H1 (cell line): ENCODE measurements around the gene NKD2. TPM values are rescaled to one million over a fixed set of nuclear protein-coding genes. Genes with fewer than 3 reads are reported as not detected.

ENCODE experiments used
- BRCA1 ChIP-seq: IDR thresholded peaks from 2 replicates; pipeline ENCODE4 v1.6.1; 2012; ENCODE audit warnings: low read depth, low read length, improper control_type of control experiment
- FOSL1 ChIP-seq: IDR thresholded peaks from 2 replicates; pipeline ENCODE4 v1.6.1; 2011; ENCODE audit warnings: mild to moderate bottlenecking, low read depth, low read length, moderate library complexity; ENCODE audit not compliant: insufficient read depth
- NANOG ChIP-seq: IDR thresholded peaks from 2 replicates; pipeline ENCODE4 v1.6.1; 2011; ENCODE audit warnings: low read length, low read depth, mild to moderate bottlenecking, inconsistent platforms; ENCODE audit not compliant: insufficient read depth, poor library complexity, severe bottlenecking
- POLR2AphosphoS5 ChIP-seq: IDR thresholded peaks from 2 replicates; pipeline ENCODE4 v1.6.1; 2011; ENCODE audit warnings: low read depth, low read length
- RAD21 ChIP-seq, 2 experiments: IDR thresholded peaks in 1 of 2; conservative IDR thresholded peaks in 1 of 2; 2 replicates each; pipeline ENCODE4 v1.6.1; 2011; ENCODE audit warnings: low read depth in 2 of 2, low read length in 2 of 2, improper control_type of control experiment in 1 of 2, inconsistent platforms in 1 of 2, mild to moderate bottlenecking in 1 of 2, moderate library complexity in 1 of 2
- SIRT6 ChIP-seq: IDR thresholded peaks from one replicate; pipeline ENCODE4 v1.7.1; 2012; ENCODE audit warnings: low read length, inconsistent platforms
- TAF1 ChIP-seq: IDR thresholded peaks from 2 replicates; pipeline ENCODE4 v1.6.1; 2011; ENCODE audit warnings: mild to moderate bottlenecking, low read depth, low read length
- polyA plus RNA-seq, 7 experiments: library from polyadenylated mRNA; depleted of rRNA in 3 of 7; stranded (reverse) in 5 of 7; unstranded in 2 of 7; fragments of >200 nt in 5 of 7; fragments of 200-250 nt in 2 of 7; gene quantifications; 1 replicate in 5 of 7; 2 replicates in 1 of 7; 4 replicates in 1 of 7; pipeline versions ENCODE4 v1.2.1 to v1.2.3, GENCODE V29; 2011 to 2013; ENCODE audit warnings: missing spikeins in 2 of 7, mixed read lengths in 2 of 7
- total RNA-seq: library from RNA; stranded (reverse); fragmentation: NEBNext Ultra II Directional; extraction: Animal tissue kit (Norgen Biotek cat#: 25700); gene quantifications from 2 replicates; pipeline ENCODE4 v1.2.1, GENCODE V29; 2021
- TF ChIP-seq, protein P1 (sequence below): IDR thresholded peaks from 2 replicates; pipeline ENCODE4 v1.6.1; 2011; ENCODE audit warnings: low read depth, mild to moderate bottlenecking, low read length; ENCODE audit not compliant: insufficient read depth

The NKD2 gene
- total and polyA plus RNA-seq, 2 of the 8 experiments (the other 6 are each of a cell fraction or from before 2014, with no cell fraction given), result 5.5 to 7.9 TPM

DNA sequence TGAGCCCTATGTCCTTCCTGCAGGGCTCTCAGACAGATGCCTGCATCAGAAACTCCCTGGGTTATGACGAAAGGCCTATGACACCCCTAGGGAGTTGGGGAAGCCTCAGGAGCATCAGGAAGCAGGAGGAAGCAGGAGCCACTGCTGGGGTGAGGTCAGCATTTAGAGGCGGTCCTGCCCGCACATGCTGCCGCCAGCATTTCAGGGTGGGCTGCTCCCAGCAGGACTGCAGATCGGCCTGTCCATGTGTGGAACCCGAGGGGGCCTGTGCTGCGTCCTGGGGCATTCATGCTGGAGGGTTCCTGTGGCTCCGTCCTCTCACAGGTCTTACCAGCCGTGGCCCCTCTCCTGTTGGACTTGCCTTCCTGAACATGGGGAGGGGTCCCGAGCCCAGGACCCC is 6.9 kb downstream of the NKD2 start (continued):
- TF ChIP-seq, protein P1, sequence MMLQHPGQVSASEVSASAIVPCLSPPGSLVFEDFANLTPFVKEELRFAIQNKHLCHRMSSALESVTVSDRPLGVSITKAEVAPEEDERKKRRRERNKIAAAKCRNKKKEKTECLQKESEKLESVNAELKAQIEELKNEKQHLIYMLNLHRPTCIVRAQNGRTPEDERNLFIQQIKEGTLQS, result no peak
- TF ChIP-seq POLR2AphosphoS5 (no peak), RAD21 (IDR thresholded peaks at IDR 0.05 in 1 of 2, conservative IDR thresholded peaks at IDR 0.05 in 1 of 2; ENCODE audit: low read depth in 2 of 2, low read length in 2 of 2) (no peak), BRCA1 (no peak), NANOG (no peak), FOSL1 (no peak), TAF1 (no peak), SIRT6 (no peak)
